ENCODE measurements around the gene LRRC74B.

LRRC74B gene

DNA sequence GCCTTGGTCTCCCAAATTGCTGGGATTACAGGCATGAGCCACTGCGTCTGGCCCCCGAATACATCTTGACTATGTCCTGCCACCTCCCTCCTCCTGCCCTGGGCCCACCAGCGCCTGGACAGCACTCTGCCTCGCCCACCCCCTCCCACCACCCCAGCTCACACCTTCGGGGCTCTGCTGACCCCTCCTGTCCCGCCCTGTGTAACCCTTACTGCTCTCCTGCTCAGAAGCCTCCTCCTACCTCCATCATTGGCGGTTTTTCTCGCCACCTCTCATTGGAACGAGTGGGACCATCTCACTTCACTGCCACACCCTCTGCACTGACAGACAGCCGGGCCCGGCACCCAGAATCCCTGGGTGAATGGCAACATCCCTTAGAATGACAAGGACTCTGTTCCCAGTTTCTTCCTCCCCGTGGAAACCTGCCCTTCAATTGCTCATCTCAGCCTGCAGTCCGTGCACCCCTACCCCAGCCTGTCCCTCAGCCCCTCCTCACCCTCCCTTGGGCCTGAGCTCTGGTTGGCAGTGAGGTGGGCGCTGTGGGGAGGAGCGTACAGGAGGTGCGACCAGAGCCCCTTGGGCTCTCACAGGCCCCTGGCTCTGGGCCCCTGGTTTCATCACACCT is 32.2 kb downstream of the LRRC74B start:
- CTCF ChIA-PET, result no interaction called here
- POLR2A ChIA-PET, result no interaction called here
- no peak for DNase-seq (ENCODE audit: extremely low spot score)
- TF ChIP-seq PKNOX1 (IDR thresholded peaks at IDR 0.05) (no peak), L3MBTL2 (conservative IDR thresholded peaks at IDR 0.05) (no peak), TARDBP (IDR thresholded peaks at IDR 0.05) (no peak), ELF4 (IDR thresholded peaks at IDR 0.05) (no peak), FOXA1 (IDR thresholded peaks at IDR 0.05) (no peak), ZNF384 (IDR thresholded peaks at IDR 0.05) (no peak), ARNT (IDR thresholded peaks at IDR 0.05) (no peak), SP1 (IDR thresholded peaks at IDR 0.05) (no peak), NFRKB (IDR thresholded peaks at IDR 0.05) (no peak), FOXK2 (IDR thresholded peaks at IDR 0.05) (no peak)

DNA sequence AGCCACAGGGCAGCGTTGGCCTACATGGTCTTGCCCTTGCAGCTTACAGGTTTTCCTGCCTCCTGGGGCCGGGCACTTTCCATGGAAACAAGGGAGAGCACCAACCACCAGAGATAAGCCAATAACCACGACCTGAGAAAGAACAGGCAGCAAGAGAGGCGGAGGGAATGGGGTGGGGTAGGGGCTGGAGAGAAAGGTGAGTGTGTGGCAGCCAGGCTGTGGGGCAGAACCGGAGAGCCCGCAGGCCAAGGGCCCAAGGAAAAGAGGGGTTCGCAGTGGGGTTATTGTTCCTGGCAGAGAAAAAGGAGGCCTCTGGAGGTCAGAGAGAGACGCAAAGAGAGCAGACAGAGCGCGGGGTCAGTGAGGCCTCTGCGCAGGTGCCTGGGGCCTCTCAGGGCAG is 33.2 kb downstream of the LRRC74B start:
- TF ChIP-seq CTBP1 (IDR thresholded peaks at IDR 0.05; ENCODE audit: borderline replicate concordance), result no peak
- TF ChIP-seq ARNT (IDR thresholded peaks at IDR 0.05), result no peak
- no peak for TF ChIP-seq LEF1 (IDR thresholded peaks at IDR 0.05; ENCODE audit: borderline replicate concordance)
- POLR2A ChIA-PET, result no interaction called here
- CTCF ChIA-PET, result no interaction called here
- DNase-seq (ENCODE audit: extremely low spot score), result no peak

GRCh38 chr22:21079493-21079892 is 33.7 kb downstream of the LRRC74B start:
- ChIA-PET CTCF (no interaction called here), POLR2A (no interaction called here)
- DNase-seq (ENCODE audit: extremely low spot score), result no peak
- TF ChIP-seq SP1 (IDR thresholded peaks at IDR 0.05) (no peak), BHLHE40 (IDR thresholded peaks at IDR 0.05; ENCODE audit: borderline replicate concordance) (no peak), SUZ12 (IDR thresholded peaks at IDR 0.05) (no peak), ZNF384 (IDR thresholded peaks at IDR 0.05) (no peak), PKNOX1 (IDR thresholded peaks at IDR 0.05) (no peak), NFRKB (IDR thresholded peaks at IDR 0.05) (no peak), FOXM1 (IDR thresholded peaks at IDR 0.05; ENCODE audit: borderline replicate concordance) (no peak), HDGF (IDR thresholded peaks at IDR 0.05; ENCODE audit: borderline replicate concordance) (no peak)

DNA sequence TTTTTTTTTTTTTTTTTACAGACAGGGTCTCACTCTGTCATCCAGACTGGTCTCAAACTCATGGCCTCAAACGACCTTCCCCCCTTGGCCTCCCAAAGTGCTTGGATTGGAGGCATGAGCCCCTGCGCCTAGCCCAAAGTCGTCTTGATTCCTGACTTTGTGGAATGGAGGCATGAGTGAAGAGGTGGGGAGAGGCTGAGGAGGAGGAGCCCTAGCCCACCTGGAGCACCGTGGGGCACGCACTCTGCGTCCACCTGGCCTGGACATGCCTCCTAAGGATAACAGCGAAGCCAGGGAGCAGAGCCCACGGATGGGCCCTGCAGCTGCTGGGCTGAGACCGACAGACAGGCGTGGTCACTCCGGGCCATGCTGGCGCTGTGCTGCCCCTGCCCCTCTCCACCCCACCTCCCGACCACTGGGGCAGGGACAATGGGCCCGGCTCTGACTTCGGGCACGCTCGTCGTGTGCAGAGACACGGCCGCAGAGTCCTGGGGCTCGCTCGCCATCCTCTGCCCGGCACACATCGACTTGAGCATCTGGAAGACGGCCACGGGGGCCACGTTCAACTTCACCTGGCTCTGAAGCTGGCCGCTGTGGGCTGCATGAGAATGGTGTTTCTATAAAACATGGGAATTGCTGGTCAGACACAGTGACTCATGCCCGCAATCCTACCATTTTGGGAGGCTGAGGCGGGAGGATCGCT is 34.8 kb downstream of the LRRC74B start:
- POLR2A ChIA-PET, result no interaction called here
- CTCF ChIA-PET, result no interaction called here
- no peak for DNase-seq (ENCODE audit: extremely low spot score)
- TF ChIP-seq FOXM1 (IDR thresholded peaks at IDR 0.05; ENCODE audit: borderline replicate concordance) (no peak), BHLHE40 (IDR thresholded peaks at IDR 0.05; ENCODE audit: borderline replicate concordance) (no peak), TARDBP (IDR thresholded peaks at IDR 0.05) (no peak), SP1 (IDR thresholded peaks at IDR 0.05) (no peak), L3MBTL2 (conservative IDR thresholded peaks at IDR 0.05) (no peak), PKNOX1 (IDR thresholded peaks at IDR 0.05) (no peak), SUZ12 (IDR thresholded peaks at IDR 0.05) (no peak)

DNA sequence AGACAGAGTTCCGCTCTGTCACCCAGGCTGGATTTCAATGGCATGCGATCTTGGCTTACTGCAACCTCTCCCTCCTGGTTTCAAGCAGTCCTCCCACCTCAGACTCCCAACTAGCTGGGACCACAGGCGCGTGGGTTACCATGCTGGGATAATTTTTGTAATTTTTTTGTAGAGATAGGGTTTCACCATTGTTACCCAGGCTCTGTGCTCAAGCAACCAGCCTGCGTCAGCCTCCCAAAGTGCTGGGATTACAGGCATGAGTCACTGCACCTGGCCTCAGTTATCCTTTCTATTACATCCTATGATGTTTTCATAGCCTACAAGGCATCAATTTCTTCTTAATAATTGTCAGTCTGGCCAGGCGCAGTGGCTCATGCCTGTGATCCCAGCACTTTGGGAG is 36.5 kb downstream of the LRRC74B start:
- POLR2A ChIA-PET, result no interaction called here

More for the DNA sequence above, 36.5 kb downstream of the LRRC74B start:
- CTCF ChIA-PET, result interaction anchor here (0.5 to 0.7 kb wide), 2 partner anchors 47 to 1028 kb away, joined by 3 to 4 read pairs; no protein-coding TSS in a partner anchor
- DNase-seq (ENCODE audit: extremely low spot score), result no peak
- TF ChIP-seq SUZ12 (IDR thresholded peaks at IDR 0.05) (no peak), FOXA1 (IDR thresholded peaks at IDR 0.05) (no peak), TARDBP (IDR thresholded peaks at IDR 0.05) (no peak), CTBP1 (IDR thresholded peaks at IDR 0.05; ENCODE audit: borderline replicate concordance) (no peak), PKNOX1 (IDR thresholded peaks at IDR 0.05) (no peak), BHLHE40 (IDR thresholded peaks at IDR 0.05; ENCODE audit: borderline replicate concordance) (no peak), HDGF (IDR thresholded peaks at IDR 0.05; ENCODE audit: borderline replicate concordance) (no peak), LEF1 (IDR thresholded peaks at IDR 0.05; ENCODE audit: borderline replicate concordance) (no peak), FOXM1 (IDR thresholded peaks at IDR 0.05; ENCODE audit: borderline replicate concordance) (no peak), SP1 (IDR thresholded peaks at IDR 0.05) (no peak)

Data from HEK293T (cell line).